Trophoblast cell (in vitro differentiated cells and primary cell): Measurements from ENCODE around the gene DNAI1.

Experiments used
- DNase-seq, 2 donors: peaks; one replicate each; pipeline ENCODE4 v3.0.0-alpha.2; 2016
- H2AFZ ChIP-seq: 2 replicates; pipeline ENCODE4 v1.6.1; 2013; ENCODE audit warnings: low read length, moderate library complexity, mild to moderate bottlenecking; ENCODE audit not compliant: insufficient read depth, poor library complexity
- H2AK5ac ChIP-seq: 2 replicates; pipeline ENCODE4 v1.6.1; 2013; ENCODE audit warnings: mild to moderate bottlenecking, low read length
- H2BK120ac ChIP-seq: 2 replicates; pipeline ENCODE4 v1.6.1; 2013; ENCODE audit warnings: low read length, mild to moderate bottlenecking, moderate library complexity; ENCODE audit not compliant: insufficient read depth, poor library complexity
- H2BK12ac ChIP-seq: 2 replicates; pipeline ENCODE4 v1.6.1; 2013; ENCODE audit warnings: mild to moderate bottlenecking, low read length, moderate library complexity
- H2BK5ac ChIP-seq: 2 replicates; pipeline ENCODE4 v1.6.1; 2013; ENCODE audit warnings: low read length, low read depth, moderate library complexity, mild to moderate bottlenecking; ENCODE audit not compliant: poor library complexity
- H3K14ac ChIP-seq: 2 replicates; pipeline ENCODE4 v1.6.1; 2013; ENCODE audit warnings: mild to moderate bottlenecking, low read length
- H3K18ac ChIP-seq: 2 replicates; pipeline ENCODE4 v1.6.1; 2013; ENCODE audit warnings: mild to moderate bottlenecking, low read length
- H3K23ac ChIP-seq: 2 replicates; pipeline ENCODE4 v1.6.1; 2013; ENCODE audit warnings: low read length
- H3K27ac ChIP-seq: 2 replicates; pipeline ENCODE4 v1.5.1; 2013; ENCODE audit warnings: low read depth, mild to moderate bottlenecking, inconsistent platforms, low read length, moderate library complexity
- H3K27me3 ChIP-seq: 2 replicates; pipeline ENCODE4 v1.6.1; 2013; ENCODE audit warnings: inconsistent platforms, mild to moderate bottlenecking, low read length, moderate library complexity; ENCODE audit not compliant: insufficient read depth
- H3K36me3 ChIP-seq, 2 experiments: 1 replicate in 1 of 2; 2 replicates in 1 of 2; pipeline ENCODE4 v1.6.1; 2013; ENCODE audit warnings: low read length in 2 of 2, mild to moderate bottlenecking in 2 of 2, moderate library complexity in 1 of 2; ENCODE audit not compliant: insufficient read depth in 2 of 2, control insufficient read depth in 1 of 2
- H3K4ac ChIP-seq: 2 replicates; pipeline ENCODE4 v1.6.1; 2013; ENCODE audit warnings: low read depth, mild to moderate bottlenecking, low read length, moderate library complexity
- H3K4me1 ChIP-seq, 2 experiments: 1 replicate in 1 of 2; 2 replicates in 1 of 2; pipeline ENCODE4 v1.6.1; 2013; ENCODE audit warnings: low read length in 2 of 2, mild to moderate bottlenecking in 2 of 2, moderate library complexity in 1 of 2; ENCODE audit not compliant: insufficient read depth in 2 of 2, control insufficient read depth in 1 of 2
- H3K4me2 ChIP-seq: 2 replicates; pipeline ENCODE4 v1.6.1; 2013; ENCODE audit warnings: inconsistent platforms, mild to moderate bottlenecking, low read length, moderate library complexity
- H3K4me3 ChIP-seq: 2 replicates; pipeline ENCODE4 v1.5.1; 2013; ENCODE audit warnings: mild to moderate bottlenecking, low read depth, low read length, inconsistent platforms
- H3K79me1 ChIP-seq: one replicate; pipeline ENCODE4 v1.6.1; 2013; ENCODE audit warnings: low read length
- H3K79me2 ChIP-seq: 2 replicates; pipeline ENCODE4 v1.6.1; 2013; ENCODE audit warnings: low read length, mild to moderate bottlenecking; ENCODE audit not compliant: control insufficient read depth, insufficient read depth, poor library complexity
- H3K9ac ChIP-seq: 2 replicates; pipeline ENCODE4 v1.6.1; 2013; ENCODE audit warnings: mild to moderate bottlenecking, low read length
- H3K9me3 ChIP-seq: 2 replicates; pipeline ENCODE4 v1.6.1; 2013; ENCODE audit warnings: low read depth, mild to moderate bottlenecking, control low read depth, inconsistent platforms, low read length; ENCODE audit not compliant: insufficient read depth
- H4K12ac ChIP-seq: 2 replicates; pipeline ENCODE4 v1.6.1; 2013; ENCODE audit warnings: low read depth, mild to moderate bottlenecking, low read length, moderate library complexity
- H4K8ac ChIP-seq: 2 replicates; pipeline ENCODE4 v1.6.1; 2013; ENCODE audit warnings: low read depth, mild to moderate bottlenecking, low read length, moderate library complexity
- H4K91ac ChIP-seq: one replicate; pipeline ENCODE4 v1.6.1; 2013; ENCODE audit warnings: low read depth, mild to moderate bottlenecking, low read length, moderate library complexity
- WGBS: extraction: QIAGEN DNeasy Blood & Tissue Kit; methylation state at CpG from one replicate; pipeline ENCODE4 v1.1.7; 2013; ENCODE audit warnings: missing lambda C conversion rate; ENCODE audit not compliant: insufficient read length, insufficient coverage; ENCODE audit errors: extremely low coverage; 5-methylcytosine and 5-hydroxymethylcytosine counted together

Gene DNAI1

DNA sequence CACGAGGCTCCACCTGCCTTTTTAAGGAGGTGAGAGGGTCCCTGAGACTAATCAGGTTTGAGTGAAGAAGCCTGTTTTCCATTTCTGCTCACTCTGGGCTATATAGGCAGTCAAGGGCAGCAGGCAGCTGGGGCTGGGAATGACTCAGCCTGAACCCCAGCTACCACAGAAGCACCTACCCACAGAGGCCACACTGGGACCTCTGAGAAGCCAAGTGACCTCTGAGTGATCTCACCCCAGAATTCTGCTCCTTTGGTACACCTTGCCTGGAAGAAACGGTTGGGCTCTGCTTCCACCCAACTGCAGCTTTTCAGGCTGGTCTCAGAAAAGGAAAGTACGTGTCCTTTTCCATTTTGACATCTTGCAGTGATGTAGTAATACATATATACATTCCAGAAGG is 7.1 kb upstream of the DNAI1 start:
- Histone ChIP-seq H3K9ac (no peak overlapping the region), H3K23ac (no peak overlapping the region), H3K79me1 (no peaks in the 10 kb centered on the region), H3K79me2 (no peaks in the 10 kb centered on the region), H4K91ac (no peak overlapping the region), H3K4me1 (peaks cover 4 to 10% of the 10 kb centered on the region in 2 experiments), H2BK5ac (no peak overlapping the region), H3K27ac (peak overlapping the region; percentile 7), H3K36me3 (peaks cover 0 to 2% of the 10 kb centered on the region in 2 experiments), H3K4me3 (no peak overlapping the region), H3K9me3 (no peaks in the 10 kb centered on the region), H2AFZ (no peak overlapping the region), H3K18ac (peak overlapping the region; percentile 11), H2BK12ac (no peak overlapping the region), H3K14ac (no peak overlapping the region), H4K12ac (no peak overlapping the region), H2AK5ac (no peak overlapping the region), H2BK120ac (no peak overlapping the region), H3K27me3 (no peaks in the 10 kb centered on the region), H3K4ac (no peak overlapping the region), H3K4me2 (no peak overlapping the region), H4K8ac (no peak overlapping the region)
- no CpG with 5 or more reads among the region's 3 CpGs for WGBS
- peak in 1 of 2 donors; percentile 39 for DNase-seq

DNA sequence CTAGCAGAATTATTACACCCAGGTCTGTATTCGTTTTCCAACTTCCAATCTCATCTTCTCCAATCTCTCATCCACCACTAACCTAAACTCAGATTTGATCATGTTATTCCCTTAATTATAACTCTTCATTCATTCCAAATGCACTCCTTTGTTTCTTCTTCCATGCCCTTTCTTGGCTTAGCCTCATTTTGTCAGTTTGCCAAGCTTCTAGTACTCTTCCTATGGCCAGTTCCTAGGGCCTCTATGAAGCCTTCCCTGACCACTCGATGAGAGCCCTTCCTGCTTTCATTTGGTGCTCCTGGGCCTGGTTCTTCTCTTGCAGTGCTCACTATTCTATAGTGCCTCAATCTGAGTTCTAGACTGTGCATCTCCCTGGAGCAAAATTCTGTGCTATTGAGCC is 6.0 kb upstream of the DNAI1 start:
- no peak overlapping the region for H2AFZ ChIP-seq
- H3K4me2 ChIP-seq = no peak overlapping the region
- H4K8ac ChIP-seq = no peak overlapping the region
- no peak overlapping the region for H3K18ac ChIP-seq
- no peak overlapping the region for H3K23ac ChIP-seq
- no peak overlapping the region for H2BK120ac ChIP-seq
- H2BK5ac ChIP-seq = no peak overlapping the region
- H3K4ac ChIP-seq = no peak overlapping the region
- DNase-seq = no peak
- H3K9me3 ChIP-seq = no peaks in the 10 kb centered on the region
- H2AK5ac ChIP-seq = no peak overlapping the region
- no peak overlapping the region for H4K12ac ChIP-seq
- H3K9ac ChIP-seq = no peak overlapping the region
- H3K27me3 ChIP-seq = no peaks in the 10 kb centered on the region
- peaks cover 3% of the 10 kb centered on the region for H3K79me2 ChIP-seq
- H2BK12ac ChIP-seq = no peak overlapping the region
- WGBS = 100% methylated on average over 1 of the region's 2 CpGs
- H3K4me1 ChIP-seq = peaks cover 9 to 15% of the 10 kb centered on the region in 2 experiments
- H3K36me3 ChIP-seq = peaks cover 0 to 2% of the 10 kb centered on the region in 2 experiments
- no peak overlapping the region for H4K91ac ChIP-seq
- H3K79me1 ChIP-seq = peaks cover 6% of the 10 kb centered on the region
- no peak overlapping the region for H3K14ac ChIP-seq
- no peak overlapping the region for H3K27ac ChIP-seq
- no peak overlapping the region for H3K4me3 ChIP-seq

- H2BK120ac ChIP-seq = no peak overlapping the region
- no peak overlapping the region for H2AK5ac ChIP-seq
- no peak overlapping the region for H4K8ac ChIP-seq
- H3K27ac ChIP-seq = no peak overlapping the region
- H3K27me3 ChIP-seq = no peaks in the 10 kb centered on the region
- H2AFZ ChIP-seq = no peak overlapping the region
- H2BK5ac ChIP-seq = no peak overlapping the region
- H3K9me3 ChIP-seq = no peaks in the 10 kb centered on the region
- no peak overlapping the region for H3K9ac ChIP-seq
- no peak overlapping the region for H3K18ac ChIP-seq
- no CpG with 5 or more reads among the region's 3 CpGs for WGBS
- peaks cover 10% of the 10 kb centered on the region for H3K79me1 ChIP-seq
- H3K23ac ChIP-seq = no peak overlapping the region
- no peak overlapping the region for H4K91ac ChIP-seq
- H3K36me3 ChIP-seq = peaks cover 0 to 2% of the 10 kb centered on the region in 2 experiments
- peak; percentile 75 to 76 for DNase-seq
- H3K14ac ChIP-seq = no peak overlapping the region
- H3K4me2 ChIP-seq = no peak overlapping the region
- no peak overlapping the region for H3K4me3 ChIP-seq
- H2BK12ac ChIP-seq = no peak overlapping the region
- H4K12ac ChIP-seq = no peak overlapping the region
- no peak overlapping the region for H3K4ac ChIP-seq
- H3K79me2 ChIP-seq = peaks cover 5% of the 10 kb centered on the region
- peaks cover 9 to 19% of the 10 kb centered on the region in 2 experiments for H3K4me1 ChIP-seq
These were observed 4.0 kb upstream of the DNAI1 start for GRCh38 chr9:34454571-34455065.

GRCh38 chr9:34456151-34456550 is 2.5 kb upstream of the DNAI1 start:
- H3K14ac ChIP-seq = no peak overlapping the region
- H3K79me2 ChIP-seq = peaks cover 5% of the 10 kb centered on the region
- DNase-seq = no peak
- H3K4ac ChIP-seq = no peak overlapping the region
- no peak overlapping the region for H3K27ac ChIP-seq
- H2AFZ ChIP-seq = no peak overlapping the region
- no peak overlapping the region for H3K23ac ChIP-seq
- no peak overlapping the region for H2AK5ac ChIP-seq
- peaks cover 10% of the 10 kb centered on the region for H3K79me1 ChIP-seq
- H2BK5ac ChIP-seq = no peak overlapping the region
- H4K91ac ChIP-seq = no peak overlapping the region
- no peaks in the 10 kb centered on the region for H3K27me3 ChIP-seq
- no peaks in the 10 kb centered on the region for H3K9me3 ChIP-seq
- H4K12ac ChIP-seq = no peak overlapping the region
- no peak overlapping the region for H2BK12ac ChIP-seq
- no CpG with 5 or more reads among the region's 1 CpG for WGBS
- H3K18ac ChIP-seq = no peak overlapping the region
- H3K4me3 ChIP-seq = no peak overlapping the region
- no peaks in the 10 kb centered on the region for H3K36me3 ChIP-seq
- H3K9ac ChIP-seq = no peak overlapping the region
- H3K4me1 ChIP-seq = peaks cover 6 to 17% of the 10 kb centered on the region in 2 experiments
- no peak overlapping the region for H2BK120ac ChIP-seq
- no peak overlapping the region for H3K4me2 ChIP-seq
- no peak overlapping the region for H4K8ac ChIP-seq
